HG02610 (cell line): Measurements from ENCODE around the gene OGFR.

ENCODE experiments used
- ATAC-seq: cut with Tn5 transposase; IDR thresholded peaks from one replicate; pipeline ENCODE4 v1.9.1; 2021; ENCODE audit warnings: mild to moderate bottlenecking, moderate library complexity; ENCODE audit not compliant: unreplicated experiment

Gene OGFR

GRCh38 chr20:62824476-62825332, 20.1 kb downstream of the OGFR start:
- ATAC-seq = no peak

DNA sequence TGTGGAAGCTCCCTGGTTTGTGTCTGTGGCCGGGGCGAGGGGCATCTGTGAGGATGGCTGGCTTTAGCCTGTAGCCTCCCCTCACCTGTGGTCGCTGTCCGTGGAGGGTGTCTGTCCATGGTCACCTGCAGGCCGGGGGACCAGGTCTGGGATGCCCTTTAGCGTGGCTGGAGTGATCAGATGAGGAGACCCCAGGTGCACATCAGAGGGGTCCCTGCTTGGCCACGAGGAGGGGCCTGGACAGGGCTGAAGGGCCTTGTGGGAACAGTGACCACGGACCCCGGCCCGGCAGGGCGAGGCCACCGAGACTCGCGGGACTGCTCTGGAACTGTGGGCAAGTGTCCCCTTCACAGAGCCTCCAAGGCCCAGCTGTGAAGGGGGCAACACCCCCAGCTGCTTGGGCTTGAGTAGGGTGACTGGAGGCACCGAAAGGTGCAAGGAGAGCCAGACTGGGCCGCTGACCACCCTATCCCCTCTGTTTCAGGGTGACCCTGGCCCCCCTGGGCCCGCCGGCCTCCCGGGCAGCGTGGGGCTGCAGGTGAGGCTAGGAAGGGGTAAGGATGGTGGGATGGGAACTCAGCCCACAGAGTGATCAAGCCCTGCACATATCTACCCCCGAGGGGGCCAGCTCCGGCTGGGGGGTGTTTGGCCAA, 20.8 kb downstream of the OGFR start:
- no peak for ATAC-seq

DNA sequence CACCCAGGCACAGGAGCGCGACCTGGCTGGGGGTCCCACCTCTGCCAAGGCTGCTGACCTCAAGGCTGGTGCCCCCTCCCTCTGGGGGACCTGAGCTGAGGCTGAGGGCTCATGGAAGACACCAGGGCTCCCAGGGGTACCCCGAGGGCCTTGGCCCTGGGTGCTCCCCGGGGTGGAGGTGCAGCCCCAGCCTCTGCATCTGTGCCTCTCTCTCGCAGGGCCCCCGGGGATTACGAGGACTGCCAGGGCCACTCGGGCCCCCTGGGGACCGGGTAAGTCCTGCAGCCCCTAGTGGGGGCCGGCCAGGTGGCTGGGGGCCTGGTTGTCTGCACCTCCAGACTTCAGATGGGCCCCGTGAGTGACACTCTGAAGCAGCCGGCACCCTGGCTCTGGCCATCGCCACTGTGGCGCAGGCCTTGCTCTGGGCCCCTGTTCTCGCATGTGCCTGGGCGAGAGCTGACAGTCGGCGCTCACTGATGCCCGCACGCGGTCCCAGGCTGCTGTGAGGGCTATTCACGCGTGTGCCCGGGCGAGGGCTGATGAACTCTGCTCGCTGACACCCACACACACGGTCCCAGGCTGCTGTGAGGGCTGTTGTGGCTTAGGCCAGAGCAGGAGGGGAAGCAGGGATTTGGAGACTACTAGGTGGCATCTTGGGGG, 21.5 kb downstream of the OGFR start:
- no peak for ATAC-seq

DNA sequence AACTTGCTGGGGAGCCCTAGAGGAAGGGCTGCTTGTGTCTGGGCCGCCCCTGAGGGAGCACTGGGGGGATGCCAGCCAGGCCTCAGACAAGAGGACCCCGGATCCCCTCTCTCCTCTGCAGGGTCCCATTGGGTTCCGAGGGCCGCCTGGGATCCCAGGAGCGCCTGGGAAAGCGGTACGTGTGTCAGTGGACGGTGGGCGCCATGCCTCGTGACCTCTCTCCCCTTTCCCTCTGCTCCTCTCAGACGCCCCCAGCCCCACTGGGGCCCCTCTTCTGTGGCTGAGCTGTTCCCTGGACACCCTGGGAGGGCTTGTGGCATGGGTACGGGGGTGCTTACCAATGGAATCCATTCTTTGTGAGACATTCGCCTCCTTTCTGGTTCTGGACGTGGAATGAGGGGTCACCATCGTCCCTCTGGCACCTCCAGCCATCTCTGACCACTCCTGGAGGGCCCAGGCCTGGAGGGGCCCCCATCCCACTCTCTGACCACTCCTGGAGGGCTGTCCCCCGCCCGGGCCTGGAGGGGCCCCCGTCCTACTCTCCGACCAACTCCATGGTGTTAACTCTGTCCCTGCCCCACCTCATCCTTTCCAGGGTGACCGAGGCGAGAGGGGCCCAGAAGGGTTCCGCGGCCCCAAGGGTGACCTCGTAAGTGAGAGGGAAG, 22.1 kb downstream of the OGFR start:
- no peak for ATAC-seq

- no peak for ATAC-seq
These were observed 22.8 kb downstream of the OGFR start for GRCh38 chr20:62827311-62828038.

- ATAC-seq = no peak
These were observed 23.4 kb downstream of the OGFR start for GRCh38 chr20:62828051-62828450.

- ATAC-seq = no peak
These were observed 24.0 kb downstream of the OGFR start for GRCh38 chr20:62828511-62829230.

DNA sequence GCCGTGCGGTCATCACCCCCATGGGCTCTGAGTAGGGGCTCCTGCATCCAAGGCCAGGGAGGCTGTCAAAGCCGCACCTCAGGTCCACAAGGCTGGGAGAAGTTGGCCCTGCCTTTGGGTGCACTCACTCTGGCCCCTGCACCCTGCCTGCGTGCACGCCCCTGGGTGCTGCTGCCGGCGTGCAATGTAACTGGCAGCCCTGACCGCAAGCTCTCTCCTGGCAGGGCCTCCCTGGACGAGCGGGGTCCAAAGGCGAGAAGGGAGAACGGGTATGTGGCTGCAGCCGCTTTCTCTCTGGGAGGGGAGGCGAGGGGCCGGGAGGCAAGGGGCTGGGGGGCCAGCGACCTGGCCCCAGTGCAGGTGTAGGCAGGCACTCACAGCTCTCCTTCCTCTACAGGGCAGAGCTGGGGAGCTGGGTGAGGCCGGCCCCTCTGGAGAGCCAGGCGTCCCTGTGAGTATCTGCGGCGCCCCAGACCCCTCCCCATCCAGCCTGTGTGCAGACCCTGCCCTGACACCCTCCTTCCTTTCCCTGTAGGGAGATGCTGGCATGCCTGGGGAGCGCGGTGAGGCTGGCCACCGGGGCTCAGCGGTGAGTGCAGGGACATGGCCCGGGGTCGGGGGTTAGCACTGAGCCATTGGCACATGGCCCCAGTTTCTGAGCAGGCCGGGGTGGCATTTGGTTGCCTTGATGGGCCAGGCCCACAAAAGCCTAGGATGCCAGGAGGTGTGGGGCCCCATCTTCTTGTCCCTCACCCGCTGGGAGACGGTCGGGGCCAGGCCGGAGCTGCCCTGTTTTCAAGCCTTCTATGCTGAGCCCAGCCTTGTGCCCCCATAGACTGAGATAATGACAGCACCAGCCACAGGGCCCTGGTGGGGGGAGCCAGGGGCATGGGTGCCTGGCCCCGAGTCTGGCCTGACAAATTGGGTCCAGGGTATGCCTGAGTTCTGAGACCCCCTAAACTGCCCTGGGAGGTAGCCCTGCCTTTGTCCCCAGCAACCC, 24.9 kb downstream of the OGFR start:
- no peak for ATAC-seq

- ATAC-seq = no peak
These were observed 25.6 kb downstream of the OGFR start for GRCh38 chr20:62830251-62830650.

DNA sequence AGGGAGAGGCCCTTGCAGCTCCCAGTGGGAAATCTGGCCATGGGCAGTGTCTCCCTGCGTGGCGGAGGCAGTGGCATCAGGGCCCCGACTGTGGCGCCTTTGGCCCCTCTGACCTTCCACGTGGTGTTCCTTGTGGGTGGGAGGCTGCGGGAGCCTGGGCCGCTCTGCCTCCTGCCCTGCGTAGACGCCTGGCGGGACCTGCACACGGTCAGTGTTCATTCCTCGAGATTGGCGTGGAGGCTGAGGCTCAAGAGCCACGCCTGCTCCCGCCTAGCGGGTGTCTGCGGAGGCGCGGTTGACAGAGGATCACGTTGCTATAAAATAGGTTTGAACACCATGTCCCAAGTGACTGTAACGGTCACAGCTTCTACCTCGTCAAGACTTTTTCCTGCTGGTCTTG, 26.2 kb downstream of the OGFR start:
- ATAC-seq = no peak

- ATAC-seq = no peak
These were observed 26.7 kb downstream of the OGFR start for GRCh38 chr20:62831361-62831788.

DNA sequence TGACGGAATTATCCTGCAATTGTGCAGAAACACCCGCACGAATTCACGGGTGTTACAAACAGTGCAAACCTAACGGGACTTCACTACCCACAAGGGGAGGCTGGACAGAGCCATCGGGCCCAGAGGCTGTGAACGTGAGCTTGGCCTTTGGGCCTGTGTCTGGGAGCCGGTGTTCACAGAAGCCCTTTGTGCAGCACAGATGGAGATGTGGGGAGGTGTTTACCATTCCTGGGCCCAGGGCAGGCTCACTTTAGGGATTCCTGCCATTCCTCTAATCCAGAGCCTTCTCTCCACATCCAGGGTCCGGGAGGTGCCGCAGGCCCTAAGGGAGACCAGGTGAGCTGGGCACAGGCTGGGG, 27.2 kb downstream of the OGFR start:
- no peak for ATAC-seq

DNA sequence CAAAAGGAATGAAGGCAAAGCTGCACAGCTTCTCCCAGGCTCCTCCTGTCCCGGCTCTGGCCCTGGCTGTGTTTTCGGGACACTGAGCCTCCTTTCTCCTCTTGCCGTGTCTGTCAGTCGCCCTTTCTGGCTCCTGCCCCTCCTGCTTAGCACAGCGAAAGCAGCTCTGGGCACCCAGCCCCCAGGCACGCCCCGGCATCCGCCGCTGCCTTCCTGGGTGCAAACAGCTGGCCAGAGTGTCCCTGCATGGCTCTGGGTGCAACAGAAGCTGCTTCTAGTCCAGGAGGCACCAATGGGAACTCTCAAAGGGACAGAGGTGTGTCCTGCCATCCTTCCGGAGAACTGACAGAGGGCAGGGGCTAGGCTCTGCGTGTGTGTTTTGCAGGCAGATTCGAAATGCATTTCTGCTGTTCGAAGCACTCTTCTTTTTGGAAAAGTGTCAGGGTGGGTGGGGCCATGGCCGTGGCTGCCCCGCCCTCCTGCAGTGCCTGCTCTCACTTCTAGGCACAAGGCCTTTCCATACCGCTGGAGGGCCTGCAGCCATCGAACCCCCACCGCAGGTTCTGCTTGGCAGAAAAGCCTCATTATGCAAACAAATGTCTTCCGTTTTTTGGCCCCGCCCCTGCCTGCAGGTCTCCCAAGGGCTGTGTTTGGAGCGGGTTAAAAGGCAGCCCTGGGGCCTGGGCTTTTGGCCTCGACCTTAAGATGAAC, 27.7 kb downstream of the OGFR start:
- ATAC-seq = no peak

DNA sequence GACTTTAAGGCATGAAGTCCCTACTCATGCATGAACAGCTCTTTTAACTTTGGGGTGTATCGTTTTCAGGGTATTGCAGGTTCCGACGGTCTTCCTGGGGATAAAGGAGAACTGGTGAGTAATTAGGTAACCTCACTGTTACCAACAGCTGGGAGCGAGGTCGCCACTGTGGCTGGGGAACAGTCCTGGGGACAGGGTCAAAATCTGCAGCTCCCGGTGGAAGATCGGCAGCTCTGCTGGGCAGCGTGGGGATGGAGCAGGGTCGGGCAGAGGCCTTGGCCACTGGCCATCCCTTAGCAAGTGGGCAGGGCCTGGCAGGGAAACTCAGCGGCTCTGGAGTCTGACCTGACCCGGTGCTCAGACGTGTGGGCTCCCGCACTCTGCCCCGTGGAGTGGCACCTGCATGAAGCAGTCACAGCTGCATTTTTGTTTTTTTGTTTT, 28.3 kb downstream of the OGFR start:
- no peak for ATAC-seq

GRCh38 chr20:62834967-62835730, 30.5 kb downstream of the OGFR start:
- no peak for ATAC-seq

DNA sequence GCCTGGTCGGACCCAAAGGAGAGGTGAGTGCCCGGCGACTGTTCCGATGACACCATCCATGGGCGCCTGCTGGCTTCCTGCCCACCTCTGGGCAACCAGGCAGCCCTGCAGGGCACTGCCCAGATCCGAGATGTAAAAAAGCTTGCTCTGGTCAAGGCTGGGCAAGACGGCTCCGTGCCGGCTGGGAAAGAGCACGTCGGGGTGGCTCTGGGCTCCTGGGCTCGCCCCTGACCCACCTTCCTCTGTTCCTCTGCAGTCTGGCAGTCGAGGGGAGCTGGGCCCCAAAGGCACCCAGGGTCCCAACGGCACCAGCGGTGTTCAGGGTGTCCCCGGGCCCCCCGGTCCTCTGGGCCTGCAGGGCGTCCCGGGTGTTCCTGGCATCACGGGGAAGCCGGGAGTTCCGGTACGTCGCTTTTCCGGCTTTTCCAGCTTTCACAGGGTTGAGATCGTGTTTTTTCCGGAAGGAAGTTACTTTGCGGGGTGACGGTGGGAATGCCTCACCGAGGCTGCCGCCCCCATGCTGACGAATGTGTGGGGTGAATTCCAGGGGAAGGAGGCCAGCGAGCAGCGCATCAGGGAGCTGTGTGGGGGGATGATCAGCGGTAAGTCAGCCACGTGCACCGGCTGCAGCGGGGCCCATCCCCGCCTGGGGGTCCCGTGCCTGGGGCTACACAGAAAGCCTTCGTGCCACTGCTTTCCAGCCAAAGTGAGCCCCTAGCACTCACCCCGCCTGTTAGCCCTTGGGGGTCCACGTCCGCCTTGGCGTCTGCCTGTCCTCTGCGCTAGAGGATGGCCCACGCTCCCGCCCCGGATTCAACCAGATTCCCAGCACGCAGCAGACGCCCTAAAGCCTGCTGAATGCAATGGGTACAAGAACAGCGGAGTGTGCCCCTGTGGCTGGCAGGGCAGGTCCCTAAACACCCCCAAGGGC, 31.6 kb downstream of the OGFR start:
- ATAC-seq = no peak
